ENCODE data around the gene CYLC1. TPM values are rescaled to one million over a fixed set of nuclear protein-coding genes. Genes with fewer than 3 reads are reported as not detected.

CYLC1 gene
- polyA plus RNA-seq, 4 donors: not detected

- no peaks in the 10 kb centered on the region for H3K36me3 ChIP-seq (ENCODE audit: control insufficient read depth in 3 of 3, insufficient read depth in 2 of 3, low read depth in 1 of 3, low read length in 3 of 3)
- 56 to 76% (median 59%) methylated on average over 2 of the region's 2 CpGs for WGBS, 3 donors
- no peak for FAIRE-seq
- H3K27ac ChIP-seq (ENCODE audit: low read depth in 1 of 3, low read length in 2 of 3): no peak overlapping the region
- no peaks in the 10 kb centered on the region for H3K9me3 ChIP-seq (ENCODE audit: control insufficient read depth in 2 of 2, insufficient read depth in 1 of 2, low read depth in 1 of 2, low read length in 1 of 2)
- DNase-seq: no peak
- no peaks in the 10 kb centered on the region for H3K4me1 ChIP-seq (ENCODE audit: control insufficient read depth in 3 of 3, insufficient read depth in 2 of 3, low read depth in 1 of 3, low read length in 2 of 3)
- no peaks in the 10 kb centered on the region for H3K27me3 ChIP-seq (ENCODE audit: control insufficient read depth in 3 of 3, insufficient read depth in 3 of 3, low read length in 3 of 3)
- H3K4me3 ChIP-seq (ENCODE audit: low read depth in 1 of 3, low read length in 3 of 3): no peak overlapping the region
Observed at GRCh38 chrX:83934220-83934619, 73.3 kb downstream of the CYLC1 start.

Measured in small intestine (tissue), 7 donors.